NK-92 (cell line): Measurements from ENCODE around the gene NDRG4.

Experiments used
- DNase-seq: peaks from one replicate; lab custom pipeline; 2025; ENCODE audit not compliant: unreplicated experiment; lab: John Stamatoyannopoulos, UW

NDRG4 gene

GRCh38 chr16:58499615-58500351, at the start of gene NDRG4:
Gene NDRG4 (plus strand): TSS chr16:58500143. CDS start chr16:58500249, 106 bp downstream.
- DNase-seq: no peak

DNA sequence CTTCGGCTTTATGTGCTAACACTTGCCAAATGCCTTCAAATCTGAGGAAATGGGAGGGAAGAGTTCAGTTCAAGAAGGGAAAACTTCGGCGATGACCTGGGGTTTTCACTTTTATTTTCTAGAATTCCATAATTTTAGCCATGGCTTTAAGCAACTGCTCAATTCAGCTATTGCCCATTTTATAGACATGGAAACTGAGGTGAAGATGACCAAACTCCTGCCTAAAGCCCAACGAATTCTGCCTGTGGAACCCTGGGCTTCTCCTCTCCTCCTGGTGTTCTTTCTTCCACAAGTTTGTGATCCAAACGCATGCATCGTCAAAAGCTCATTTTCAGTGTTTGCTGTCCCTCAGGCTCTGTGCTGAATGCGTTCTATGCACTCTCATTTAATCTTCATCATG, 49.4 kb upstream of the NDRG4 start:
- DNase-seq: no peak

DNA sequence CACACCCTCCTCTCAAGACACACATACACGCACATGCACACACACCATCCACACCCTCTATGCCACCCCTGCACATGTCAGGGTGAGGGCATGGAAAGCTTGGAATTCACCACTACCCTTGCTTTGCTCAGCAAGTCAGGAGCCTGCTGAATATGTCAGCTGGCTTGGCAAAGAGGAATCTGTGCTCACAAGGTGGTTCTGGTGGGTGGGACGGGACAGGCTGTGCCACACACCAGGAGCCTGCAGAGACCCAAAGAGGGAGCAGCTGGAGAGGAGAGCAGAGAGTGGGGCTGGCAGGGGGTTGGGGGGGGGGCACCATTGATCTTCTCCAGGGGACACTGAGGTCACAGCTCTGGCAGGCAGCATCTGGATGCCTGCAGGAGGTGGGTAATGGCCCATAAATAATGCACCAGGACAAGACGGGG, 48.7 kb upstream of the NDRG4 start:
- DNase-seq: no peak

GRCh38 chr16:58451945-58452401, 48.0 kb upstream of the NDRG4 start:
- no peak for DNase-seq

DNA sequence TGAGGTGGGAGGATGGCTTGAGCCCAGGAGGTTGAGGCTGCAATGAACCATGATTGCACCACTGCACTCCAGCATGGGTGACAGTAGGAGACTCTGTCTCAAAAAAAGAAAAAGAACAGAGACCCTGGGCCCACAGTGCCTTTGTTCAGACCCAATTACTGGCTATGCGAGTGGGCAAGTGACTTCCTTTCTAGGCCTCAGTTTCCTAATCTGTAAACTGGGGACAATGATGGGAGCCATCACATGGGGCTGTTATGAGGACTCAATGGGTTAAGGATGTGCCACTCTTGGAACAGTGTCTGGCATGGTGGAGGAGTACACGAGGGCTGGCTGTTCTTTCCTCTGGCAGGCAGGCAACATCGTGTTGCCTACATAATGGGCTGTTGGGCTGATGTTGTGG, 47.3 kb upstream of the NDRG4 start:
- DNase-seq: no peak

GRCh38 chr16:58454178-58454577, 45.8 kb upstream of the NDRG4 start:
- no peak for DNase-seq

GRCh38 chr16:58454856-58455255, 45.1 kb upstream of the NDRG4 start:
- DNase-seq: no peak

GRCh38 chr16:58455750-58456149, 44.2 kb upstream of the NDRG4 start:
- no peak for DNase-seq

DNA sequence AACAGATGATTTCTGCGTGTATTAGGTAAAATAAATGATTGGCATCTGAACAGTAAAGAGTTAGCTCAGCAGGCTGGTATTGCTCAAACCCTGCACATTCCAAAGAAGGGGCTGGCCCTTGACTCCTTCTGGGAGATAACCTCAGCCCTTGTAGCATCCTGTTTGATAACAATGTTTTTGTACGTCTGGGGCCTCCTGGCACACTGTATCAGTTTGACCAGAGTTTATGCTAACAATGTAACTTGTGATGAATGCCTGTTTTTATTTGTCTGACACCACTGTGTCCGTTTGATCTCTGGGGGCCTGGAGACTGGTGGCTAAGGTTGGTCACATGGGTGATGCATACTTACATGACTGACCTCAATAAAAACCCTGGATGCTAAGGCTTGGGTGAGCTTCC, 43.8 kb upstream of the NDRG4 start:
- no peak for DNase-seq

GRCh38 chr16:58458606-58459343, 41.2 kb upstream of the NDRG4 start:
- DNase-seq: no peak

DNA sequence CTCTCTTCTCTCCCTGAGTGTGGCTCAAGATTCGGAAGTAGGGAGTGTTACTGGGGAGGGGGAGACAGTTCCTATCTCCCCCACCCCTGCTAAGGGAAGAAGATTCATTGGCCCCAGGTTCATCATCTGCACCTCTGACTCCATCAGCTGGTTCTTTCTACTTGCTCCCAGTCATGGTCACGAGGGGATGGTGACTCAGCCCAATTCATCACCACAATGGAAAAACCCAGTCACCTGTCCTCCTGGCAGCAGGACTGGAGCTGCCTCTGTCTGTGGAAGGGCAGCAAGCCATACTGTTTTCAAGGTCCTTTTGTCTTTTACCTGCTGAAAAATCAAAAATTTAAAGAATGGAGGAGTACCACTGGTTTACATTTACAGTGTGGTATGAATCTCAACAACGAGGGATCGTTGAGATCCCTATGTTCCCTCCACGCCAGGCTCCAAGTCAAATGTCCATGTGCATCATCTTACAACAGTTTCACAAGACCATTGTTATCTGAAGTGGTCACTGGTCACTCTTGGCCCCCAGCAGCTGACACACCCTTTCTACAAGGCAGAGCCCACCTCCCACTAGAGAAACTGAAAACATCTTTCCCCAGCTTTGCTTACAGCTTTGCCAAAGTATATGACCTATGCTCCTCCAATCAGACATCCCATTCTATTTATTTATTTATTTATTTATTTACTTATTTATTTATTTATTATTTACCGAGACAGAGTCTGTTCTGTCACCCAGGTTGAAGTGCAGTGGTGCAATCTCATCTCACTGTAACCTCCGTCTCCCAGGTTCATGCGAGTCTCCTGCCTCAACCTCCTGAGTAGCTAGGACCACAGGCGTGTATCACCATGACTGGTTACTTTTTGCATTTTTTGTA, 40.4 kb upstream of the NDRG4 start:
- DNase-seq: no peak

- DNase-seq: no peak
Observed at GRCh38 chr16:58460219-58460610, 39.7 kb upstream of the NDRG4 start.

- no peak for DNase-seq
Observed at GRCh38 chr16:58461056-58461455, 38.9 kb upstream of the NDRG4 start.

- DNase-seq: no peak
Observed at GRCh38 chr16:58461640-58462039, 38.3 kb upstream of the NDRG4 start.

- no peak for DNase-seq
Observed at GRCh38 chr16:58462089-58462488, 37.9 kb upstream of the NDRG4 start.

- DNase-seq: no peak
Observed at GRCh38 chr16:58462499-58462996, 37.4 kb upstream of the NDRG4 start.

DNA sequence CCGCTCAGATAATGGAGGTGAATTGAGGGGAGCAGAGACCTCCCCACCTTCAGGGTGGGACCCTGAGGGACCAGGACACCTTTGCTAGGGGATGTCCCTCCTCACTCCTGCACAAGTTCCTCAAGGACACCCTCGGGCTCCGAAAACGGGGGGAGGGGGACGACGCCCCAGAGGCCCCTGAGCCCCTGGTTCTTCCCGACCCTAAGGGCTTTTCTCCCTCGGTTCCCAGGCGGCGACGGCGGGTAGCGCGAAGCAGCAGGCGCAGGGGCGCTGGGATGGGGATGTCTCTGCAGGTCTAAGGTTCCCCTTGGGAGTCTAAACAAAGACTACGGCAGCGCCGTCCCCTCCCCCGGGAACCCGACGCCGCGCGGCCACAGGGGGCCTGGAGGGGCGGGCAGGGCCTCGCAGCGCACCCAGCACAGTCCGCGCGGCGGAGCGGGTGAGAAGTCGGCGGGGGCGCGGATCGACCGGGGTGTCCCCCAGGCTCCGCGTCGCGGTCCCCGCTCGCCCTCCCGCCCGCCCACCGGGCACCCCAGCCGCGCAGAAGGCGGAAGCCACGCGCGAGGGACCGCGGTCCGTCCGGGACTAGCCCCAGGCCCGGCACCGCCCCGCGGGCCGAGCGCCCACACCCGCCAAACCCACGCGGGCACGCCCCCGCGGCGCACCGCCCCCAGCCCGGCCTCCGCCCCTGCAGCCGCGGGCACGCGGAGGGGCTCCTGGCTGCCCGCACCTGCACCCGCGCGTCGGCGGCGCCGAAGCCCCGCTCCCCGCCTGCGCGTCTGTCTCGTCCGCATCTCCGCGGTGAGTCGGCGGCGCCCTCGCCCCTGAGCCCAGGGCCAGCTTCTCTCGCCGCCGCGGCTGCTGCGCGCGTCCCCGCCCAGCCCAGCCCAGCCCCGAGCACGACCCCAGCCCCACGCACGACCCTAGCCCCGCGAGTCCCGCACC, 36.7 kb upstream of the NDRG4 start:
- no peak for DNase-seq

DNA sequence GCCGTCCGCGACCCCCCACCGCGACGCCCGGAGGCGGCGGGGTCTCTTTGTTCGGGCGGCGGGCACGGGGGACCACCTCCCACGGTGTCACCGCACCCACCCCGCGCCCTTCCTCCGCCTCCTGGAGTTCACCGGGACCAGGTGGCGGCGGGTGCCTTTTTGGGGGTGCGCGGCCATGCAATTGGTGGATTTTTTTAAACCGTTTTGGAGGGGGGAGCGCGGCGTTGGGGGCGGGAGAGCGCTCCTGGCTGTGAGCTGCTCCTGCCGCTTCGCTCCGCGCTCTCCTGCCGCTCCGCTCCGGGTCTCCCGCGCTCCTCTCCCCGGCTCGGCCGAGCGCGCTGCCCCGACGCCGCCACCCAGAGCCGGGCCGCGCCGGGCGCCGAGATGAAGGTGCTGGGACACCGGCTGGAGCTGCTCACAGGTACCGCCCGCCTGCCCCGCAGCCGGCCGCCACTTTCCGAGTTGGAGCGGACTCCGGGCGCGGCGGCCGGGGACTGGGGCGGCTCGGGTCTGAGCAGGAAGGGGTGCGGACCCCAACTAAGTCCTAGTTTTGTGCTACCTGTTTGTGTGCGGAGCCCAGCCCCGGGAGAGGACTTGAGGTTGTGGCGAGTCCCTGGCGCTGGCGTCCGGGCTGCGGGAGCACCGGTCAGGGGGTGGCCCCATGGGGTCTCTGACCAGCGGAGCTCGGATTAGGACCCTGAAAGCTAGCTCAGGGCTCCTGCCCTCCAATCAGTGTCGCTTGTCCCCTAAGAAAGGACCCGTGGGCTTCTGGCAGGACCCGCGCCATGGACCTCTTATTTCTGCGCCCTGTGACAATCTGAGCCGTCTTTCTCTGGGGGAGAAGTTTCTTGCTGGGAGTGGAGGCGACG, 35.7 kb upstream of the NDRG4 start:
- no peak for DNase-seq
